ENCODE data around the gene CD70. TPM values are rescaled to one million over a fixed set of nuclear protein-coding genes. Genes with fewer than 3 reads are reported as not detected.

The CD70 gene
- total and polyA plus RNA-seq, 7 donors: 0.36 to 1.8 TPM; not detected in 5

GRCh38 chr19:6626764-6627163 lies 35.8 kb upstream of the CD70 start:
- H3K27ac ChIP-seq: no peak overlapping the region
- intact Hi-C loops (cut with DNase I): no loop called here
- H3K36me3 ChIP-seq: no peaks in the 10 kb centered on the region
- no peaks in the 10 kb centered on the region for H3K4me1 ChIP-seq
- H3K27me3 ChIP-seq: peaks cover 0 to 3% (median 0%) of the 10 kb centered on the region in 3 donors
- H3K4me3 ChIP-seq: no peak overlapping the region
- no peak for DNase-seq
- TF ChIP-seq CTCF (IDR thresholded peaks at IDR 0.05): no peak
- TF ChIP-seq POLR2A (IDR thresholded peaks at IDR 0.05): no peak
- no peak for TF ChIP-seq POLR2AphosphoS5 (IDR thresholded peaks at IDR 0.05)
- TF ChIP-seq EP300 (IDR thresholded peaks at IDR 0.05): no peak
- no peaks in the 10 kb centered on the region for H3K9me3 ChIP-seq

- Histone ChIP-seq H3K4me1 (no peaks in the 10 kb centered on the region), H3K9me3 (no peaks in the 10 kb centered on the region), H3K4me3 (no peak overlapping the region), H3K27me3 (peaks cover 0 to 19% (median 0%) of the 10 kb centered on the region in 3 donors), H3K27ac (no peak overlapping the region), H3K36me3 (no peaks in the 10 kb centered on the region)
- intact Hi-C loops (cut with DNase I): no loop called here
- TF ChIP-seq POLR2AphosphoS5 (IDR thresholded peaks at IDR 0.05) (no peak), CTCF (IDR thresholded peaks at IDR 0.05) (no peak)
- DNase-seq: no peak
- WGBS, 2 donors: 61 to 63% methylated on average over 2 of the region's 2 CpGs
Measured at GRCh38 chr19:6617374-6617773, 26.4 kb upstream of the CD70 start.

GRCh38 chr19:6616011-6616410 lies 25.1 kb upstream of the CD70 start:
- Histone ChIP-seq H3K27ac (no peak overlapping the region), H3K36me3 (no peaks in the 10 kb centered on the region), H3K4me1 (no peaks in the 10 kb centered on the region), H3K4me3 (no peak overlapping the region), H3K27me3 (peaks cover 0 to 25% (median 0%) of the 10 kb centered on the region in 3 donors), H3K9me3 (no peaks in the 10 kb centered on the region)
- intact Hi-C loops (cut with DNase I): no loop called here
- DNase-seq: no peak
- TF ChIP-seq POLR2AphosphoS5 (IDR thresholded peaks at IDR 0.05) (no peak), EP300 (IDR thresholded peaks at IDR 0.05) (no peak), CTCF (IDR thresholded peaks at IDR 0.05) (no peak), POLR2A (IDR thresholded peaks at IDR 0.05) (no peak)
- WGBS, 2 donors: 82 to 87% methylated on average over 6 of the region's 6 CpGs

- Histone ChIP-seq H3K9me3 (no peaks in the 10 kb centered on the region), H3K36me3 (no peaks in the 10 kb centered on the region), H3K4me3 (no peak overlapping the region), H3K27ac (no peak overlapping the region), H3K4me1 (no peaks in the 10 kb centered on the region), H3K27me3 (peaks cover 0 to 46% (median 0%) of the 10 kb centered on the region in 3 donors)
- intact Hi-C loops (cut with DNase I): no loop called here
- no peak for TF ChIP-seq CTCF (IDR thresholded peaks at IDR 0.05)
- no peak for TF ChIP-seq EP300 (IDR thresholded peaks at IDR 0.05)
- TF ChIP-seq POLR2AphosphoS5 (IDR thresholded peaks at IDR 0.05): no peak
- no peak for TF ChIP-seq POLR2A (IDR thresholded peaks at IDR 0.05)
- no peak for DNase-seq
- WGBS, 2 donors: 73 to 84% methylated on average over 6 of the region's 6 CpGs
Measured at GRCh38 chr19:6613711-6614110, 22.8 kb upstream of the CD70 start.
